ENCODE results near the gene TP53I11. TPM values are rescaled to one million over a fixed set of nuclear protein-coding genes. Genes with fewer than 3 reads are reported as not detected.

The TP53I11 gene
- total RNA-seq, 1 donor from 2014 or later: 96.8 TPM

GRCh38 chr11:44969651-44970252 lies 19.1 kb upstream of the TP53I11 start:
- H4K20me1 ChIP-seq (ENCODE audit: insufficient read depth, low read length): no peaks in the 10 kb centered on the region
- FAIRE-seq: no peak
- no peak overlapping the region for H3K4me2 ChIP-seq (ENCODE audit: low read length)
- no peaks in the 10 kb centered on the region for H3K36me3 ChIP-seq (ENCODE audit: insufficient read depth, low read length)
- no peak overlapping the region for H2AFZ ChIP-seq (ENCODE audit: low read depth, low read length)
- Mint-ChIP-seq H3K36me3 (ENCODE audit: low read depth, unreplicated experiment) (no peaks in the 10 kb centered on the region), H3K27me3 (ENCODE audit: low read depth, unreplicated experiment) (peaks cover 44% of the 10 kb centered on the region), H3K4me3 (ENCODE audit: unreplicated experiment) (no peak overlapping the region), H3K27ac (ENCODE audit: unreplicated experiment) (no peak overlapping the region), H3K4me1 (ENCODE audit: low read depth, unreplicated experiment) (peaks cover 2% of the 10 kb centered on the region), H3K9me3 (ENCODE audit: unreplicated experiment) (no peaks in the 10 kb centered on the region)
- TF ChIP-seq EZH2 (IDR thresholded peaks at IDR 0.05; ENCODE audit: insufficient read depth, low read length): no peak
- no peak for TF ChIP-seq CTCF (IDR thresholded peaks at IDR 0.05; ENCODE audit: insufficient read depth, low read depth, low read length)
- H3K79me2 ChIP-seq (ENCODE audit: insufficient read depth, low read length): no peaks in the 10 kb centered on the region
- H3K27me3 ChIP-seq (ENCODE audit: insufficient read depth, low read length): peaks cover 22% of the 10 kb centered on the region
- no peak overlapping the region for H3K9ac ChIP-seq (ENCODE audit: low read length)
- DNase-seq (ENCODE audit: low read depth): no peak
- no peak overlapping the region for H3K4me3 ChIP-seq (ENCODE audit: insufficient read depth, low read depth, low read length)
- no peaks in the 10 kb centered on the region for H3K4me1 ChIP-seq (ENCODE audit: insufficient read depth, low read length)
- no peak overlapping the region for H3K27ac ChIP-seq (ENCODE audit: low read depth, low read length)
- no peaks in the 10 kb centered on the region for H3K9me3 ChIP-seq (ENCODE audit: insufficient read depth, low read depth, low read length)

- Histone ChIP-seq H3K4me2 (ENCODE audit: low read length) (no peak overlapping the region), H3K79me2 (ENCODE audit: insufficient read depth, low read length) (no peaks in the 10 kb centered on the region), H3K27ac (ENCODE audit: low read depth, low read length) (no peak overlapping the region), H3K4me1 (ENCODE audit: insufficient read depth, low read length) (no peaks in the 10 kb centered on the region), H3K9ac (ENCODE audit: low read length) (no peak overlapping the region), H4K20me1 (ENCODE audit: insufficient read depth, low read length) (no peaks in the 10 kb centered on the region), H2AFZ (ENCODE audit: low read depth, low read length) (no peak overlapping the region), H3K27me3 (ENCODE audit: insufficient read depth, low read length) (peaks cover 22% of the 10 kb centered on the region), H3K36me3 (ENCODE audit: insufficient read depth, low read length) (no peaks in the 10 kb centered on the region), H3K9me3 (ENCODE audit: insufficient read depth, low read depth, low read length) (no peaks in the 10 kb centered on the region), H3K4me3 (ENCODE audit: insufficient read depth, low read depth, low read length) (no peak overlapping the region)
- TF ChIP-seq CTCF (IDR thresholded peaks at IDR 0.05; ENCODE audit: insufficient read depth, low read depth, low read length) (no peak), EZH2 (IDR thresholded peaks at IDR 0.05; ENCODE audit: insufficient read depth, low read length) (no peak)
- Mint-ChIP-seq H3K36me3 (ENCODE audit: low read depth, unreplicated experiment) (no peaks in the 10 kb centered on the region), H3K4me1 (ENCODE audit: low read depth, unreplicated experiment) (no peaks in the 10 kb centered on the region), H3K27ac (ENCODE audit: unreplicated experiment) (no peak overlapping the region), H3K4me3 (ENCODE audit: unreplicated experiment) (no peak overlapping the region), H3K27me3 (ENCODE audit: low read depth, unreplicated experiment) (peaks cover 48% of the 10 kb centered on the region), H3K9me3 (ENCODE audit: unreplicated experiment) (no peaks in the 10 kb centered on the region)
- FAIRE-seq (no peak), DNase-seq (ENCODE audit: low read depth) (no peak)
These were observed 17.8 kb upstream of the TP53I11 start for GRCh38 chr11:44968510-44968909.

GRCh38 chr11:44967930-44968496 lies 17.3 kb upstream of the TP53I11 start:
- Histone ChIP-seq H3K9me3 (ENCODE audit: insufficient read depth, low read depth, low read length) (no peaks in the 10 kb centered on the region), H4K20me1 (ENCODE audit: insufficient read depth, low read length) (no peaks in the 10 kb centered on the region), H3K79me2 (ENCODE audit: insufficient read depth, low read length) (no peaks in the 10 kb centered on the region), H3K27ac (ENCODE audit: low read depth, low read length) (no peak overlapping the region), H3K4me1 (ENCODE audit: insufficient read depth, low read length) (no peaks in the 10 kb centered on the region), H2AFZ (ENCODE audit: low read depth, low read length) (no peak overlapping the region), H3K27me3 (ENCODE audit: insufficient read depth, low read length) (peaks cover 22% of the 10 kb centered on the region), H3K4me2 (ENCODE audit: low read length) (no peak overlapping the region), H3K9ac (ENCODE audit: low read length) (no peak overlapping the region), H3K36me3 (ENCODE audit: insufficient read depth, low read length) (no peaks in the 10 kb centered on the region), H3K4me3 (ENCODE audit: insufficient read depth, low read depth, low read length) (no peak overlapping the region)
- DNase-seq (ENCODE audit: low read depth) (no peak), FAIRE-seq (no peak)
- Mint-ChIP-seq H3K4me3 (ENCODE audit: unreplicated experiment) (no peak overlapping the region), H3K27me3 (ENCODE audit: low read depth, unreplicated experiment) (peaks cover 44% of the 10 kb centered on the region), H3K9me3 (ENCODE audit: unreplicated experiment) (no peaks in the 10 kb centered on the region), H3K36me3 (ENCODE audit: low read depth, unreplicated experiment) (no peaks in the 10 kb centered on the region), H3K27ac (ENCODE audit: unreplicated experiment) (no peak overlapping the region), H3K4me1 (ENCODE audit: low read depth, unreplicated experiment) (no peaks in the 10 kb centered on the region)
- TF ChIP-seq EZH2 (IDR thresholded peaks at IDR 0.05; ENCODE audit: insufficient read depth, low read length) (no peak), CTCF (IDR thresholded peaks at IDR 0.05; ENCODE audit: insufficient read depth, low read depth, low read length) (no peak)

Data from astrocyte (in vitro differentiated cells and primary cell).